ES-I3 (cell line): ENCODE data around the gene OR4N5.
"Not testable (repeated sequence)": the region's sequence is repeated elsewhere in the genome, so short reads cannot be mapped to it uniquely, and the experiment has no call there.

Experiments
- H3K36me3 ChIP-seq: 2 replicates; pipeline ENCODE4 v1.6.1; 2013; ENCODE audit warnings: mild to moderate bottlenecking, low read length, control low read depth, moderate library complexity; ENCODE audit not compliant: insufficient read depth
- H3K4me1 ChIP-seq: 2 replicates; pipeline ENCODE4 v1.6.1; 2013; ENCODE audit warnings: mild to moderate bottlenecking, control low read depth, low read length; ENCODE audit not compliant: insufficient read depth
- H3K9ac ChIP-seq: 2 replicates; pipeline ENCODE4 v1.6.1; 2013; ENCODE audit warnings: low read depth, mild to moderate bottlenecking, low read length, moderate library complexity
- H3K9me3 ChIP-seq: 2 replicates; pipeline ENCODE4 v1.6.1; 2013; ENCODE audit warnings: mild to moderate bottlenecking, low read length, moderate library complexity; ENCODE audit not compliant: control insufficient read depth, insufficient read depth

The OR4N5 gene

GRCh38 chr14:20138520-20138919 lies at the start of gene OR4N5:
Gene OR4N5 (plus strand): TSS chr14:20138820. CDS start chr14:20143736, 4,916 bp downstream.
- no peaks in the 10 kb centered on the region for H3K36me3 ChIP-seq
- no peaks in the 10 kb centered on the region for H3K4me1 ChIP-seq
- no peak within 1 kb of the TSS for H3K9ac ChIP-seq
- H3K9me3 ChIP-seq, result no peaks in the 10 kb centered on the region

- Histone ChIP-seq H3K9me3 (no peaks in the 10 kb centered on the region), H3K36me3 (no peaks in the 10 kb centered on the region), H3K9ac (no peak overlapping the region)
These were observed 46.6 kb upstream of the OR4N5 start for GRCh38 chr14:20092050-20092449.

GRCh38 chr14:20093442-20093841 lies 45.2 kb upstream of the OR4N5 start:
- H3K9me3 ChIP-seq, result no peaks in the 10 kb centered on the region
- no peaks in the 10 kb centered on the region for H3K4me1 ChIP-seq
- no peak overlapping the region for H3K9ac ChIP-seq

More at GRCh38 chr14:20092050-20092449, 46.6 kb upstream of the OR4N5 start:
- no peaks in the 10 kb centered on the region for H3K4me1 ChIP-seq

GRCh38 chr14:20098926-20099770 lies 39.5 kb upstream of the OR4N5 start:
- not testable (repeated sequence) for H3K4me1 ChIP-seq, H3K9me3 ChIP-seq, H3K9ac ChIP-seq

More at GRCh38 chr14:20093442-20093841, 45.2 kb upstream of the OR4N5 start:
- H3K36me3 ChIP-seq, result no peaks in the 10 kb centered on the region

GRCh38 chr14:20110438-20110837 lies 28.2 kb upstream of the OR4N5 start, which contains the start of gene OR4K17:
Gene OR4K17 (plus strand): TSS chr14:20110739. CDS start chr14:20117500, 6,761 bp downstream.
- Histone ChIP-seq H3K9ac (no peak within 1 kb of the TSS), H3K4me1 (no peaks in the 10 kb centered on the region)

More at GRCh38 chr14:20098926-20099770, 39.5 kb upstream of the OR4N5 start:
- not testable (repeated sequence) for H3K36me3 ChIP-seq

GRCh38 chr14:20112321-20112720 lies 26.3 kb upstream of the OR4N5 start:
- Histone ChIP-seq H3K9ac (no peak overlapping the region), H3K4me1 (no peaks in the 10 kb centered on the region), H3K9me3 (no peaks in the 10 kb centered on the region), H3K36me3 (no peaks in the 10 kb centered on the region)

More at GRCh38 chr14:20110438-20110837, 28.2 kb upstream of the OR4N5 start, which contains the start of gene OR4K17:
- no peaks in the 10 kb centered on the region for H3K9me3 ChIP-seq
- H3K36me3 ChIP-seq, result no peaks in the 10 kb centered on the region

GRCh38 chr14:20116748-20117147 lies 21.9 kb upstream of the OR4N5 start:
- no peak overlapping the region for H3K9ac ChIP-seq
- H3K9me3 ChIP-seq, result no peaks in the 10 kb centered on the region
- H3K4me1 ChIP-seq, result no peaks in the 10 kb centered on the region
- H3K36me3 ChIP-seq, result no peaks in the 10 kb centered on the region

GRCh38 chr14:20118795-20119194 lies 19.8 kb upstream of the OR4N5 start:
- Histone ChIP-seq H3K4me1 (no peaks in the 10 kb centered on the region), H3K9me3 (no peaks in the 10 kb centered on the region), H3K9ac (no peak overlapping the region), H3K36me3 (no peaks in the 10 kb centered on the region)

GRCh38 chr14:20143911-20144310 lies 5.3 kb downstream of the OR4N5 start:
- Histone ChIP-seq H3K9me3 (no peaks in the 10 kb centered on the region), H3K9ac (no peak overlapping the region), H3K4me1 (no peaks in the 10 kb centered on the region), H3K36me3 (no peaks in the 10 kb centered on the region)

GRCh38 chr14:20144820-20145219 lies 6.2 kb downstream of the OR4N5 start:
- Histone ChIP-seq H3K9ac (no peak overlapping the region), H3K36me3 (no peaks in the 10 kb centered on the region), H3K9me3 (no peaks in the 10 kb centered on the region), H3K4me1 (no peaks in the 10 kb centered on the region)

- H3K4me1 ChIP-seq, result no peaks in the 10 kb centered on the region
These were observed 25.8 kb downstream of the OR4N5 start for GRCh38 chr14:20164462-20164861.

GRCh38 chr14:20167091-20167490 lies 28.5 kb downstream of the OR4N5 start:
- Histone ChIP-seq H3K36me3 (no peaks in the 10 kb centered on the region), H3K4me1 (no peaks in the 10 kb centered on the region), H3K9ac (no peak overlapping the region), H3K9me3 (no peaks in the 10 kb centered on the region)

More at GRCh38 chr14:20164462-20164861, 25.8 kb downstream of the OR4N5 start:
- Histone ChIP-seq H3K36me3 (no peaks in the 10 kb centered on the region), H3K9me3 (no peaks in the 10 kb centered on the region), H3K9ac (no peak overlapping the region)

GRCh38 chr14:20169852-20170251 lies 31.2 kb downstream of the OR4N5 start:
- not testable (repeated sequence) for H3K36me3 ChIP-seq, H3K4me1 ChIP-seq, H3K9ac ChIP-seq, H3K9me3 ChIP-seq

GRCh38 chr14:20174205-20174604 lies 35.6 kb downstream of the OR4N5 start:
- H3K9me3 ChIP-seq, H3K36me3 ChIP-seq, H3K4me1 ChIP-seq, H3K9ac ChIP-seq: not testable (repeated sequence)

GRCh38 chr14:20176330-20176729 lies 37.7 kb downstream of the OR4N5 start:
- no peaks in the 10 kb centered on the region for H3K9me3 ChIP-seq
- no peaks in the 10 kb centered on the region for H3K36me3 ChIP-seq
- H3K9ac ChIP-seq, result no peak overlapping the region
- no peaks in the 10 kb centered on the region for H3K4me1 ChIP-seq
